ENCODE results near the gene BOLA2B.

Gene BOLA2B

DNA sequence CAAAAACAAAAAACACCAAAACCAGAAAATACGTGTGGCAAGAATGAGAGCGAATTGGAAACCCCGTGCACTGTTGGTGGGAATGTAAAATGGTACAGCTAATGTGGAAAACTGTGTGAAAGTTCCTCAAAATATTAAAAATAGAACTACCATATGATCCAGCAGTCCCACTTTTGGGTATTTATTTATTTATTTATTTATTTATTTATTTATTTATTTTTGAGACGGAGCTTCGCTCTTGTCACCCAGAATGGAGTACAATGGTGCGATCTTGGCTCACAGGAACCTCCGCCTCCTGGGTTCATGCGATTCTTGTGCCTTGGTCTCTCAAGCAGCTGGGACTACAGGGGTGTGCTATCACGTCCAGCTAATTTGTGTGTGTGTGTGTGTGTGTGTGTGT is 40.9 kb downstream of the BOLA2B start:
- Histone ChIP-seq H3K9me3 (ENCODE audit: control insufficient read depth, low read depth, low read length) (no peaks in the 10 kb centered on the region), H3K4me3 (ENCODE audit: low read length) (no peak overlapping the region), H3K9ac (ENCODE audit: low read length) (no peak overlapping the region)

DNA sequence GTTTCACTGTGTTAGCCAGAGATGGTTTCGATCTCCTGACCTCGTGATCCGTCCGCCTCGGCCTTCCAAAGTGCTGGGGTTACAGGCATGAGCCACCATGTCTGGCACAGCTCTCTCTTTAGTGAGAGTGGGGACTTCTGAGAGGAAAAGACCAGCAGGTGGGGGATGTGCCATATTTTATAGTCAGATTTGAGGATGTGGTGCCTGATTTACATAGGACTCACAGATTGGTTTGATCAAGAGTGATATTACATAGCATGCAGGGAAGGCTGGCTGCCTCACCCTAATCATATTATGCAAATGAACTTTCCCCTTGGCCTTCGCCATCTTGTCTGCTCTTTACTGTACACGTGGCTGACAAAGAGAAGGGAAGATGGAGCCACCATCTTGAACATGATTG is 42.4 kb downstream of the BOLA2B start:
- H3K9ac ChIP-seq (ENCODE audit: low read length): no peak overlapping the region
- no peak overlapping the region for H3K27ac ChIP-seq (ENCODE audit: low read length)
- no peaks in the 10 kb centered on the region for H3K4me1 ChIP-seq (ENCODE audit: control insufficient read depth, low read depth, low read length)
- H3K27me3 ChIP-seq (ENCODE audit: control insufficient read depth, insufficient read depth, low read length): no peaks in the 10 kb centered on the region
- H3K9me3 ChIP-seq (ENCODE audit: control insufficient read depth, low read depth, low read length): no peaks in the 10 kb centered on the region
- H3K36me3 ChIP-seq (ENCODE audit: control insufficient read depth, low read depth, low read length): no peaks in the 10 kb centered on the region
- H3K4me3 ChIP-seq (ENCODE audit: low read length): no peak overlapping the region

More for the DNA sequence above, 40.9 kb downstream of the BOLA2B start:
- no peaks in the 10 kb centered on the region for H3K4me1 ChIP-seq (ENCODE audit: control insufficient read depth, low read depth, low read length)
- H3K27me3 ChIP-seq (ENCODE audit: control insufficient read depth, insufficient read depth, low read length): no peaks in the 10 kb centered on the region
- no peak overlapping the region for H3K27ac ChIP-seq (ENCODE audit: low read length)
- H3K36me3 ChIP-seq (ENCODE audit: control insufficient read depth, low read depth, low read length): no peaks in the 10 kb centered on the region

DNA sequence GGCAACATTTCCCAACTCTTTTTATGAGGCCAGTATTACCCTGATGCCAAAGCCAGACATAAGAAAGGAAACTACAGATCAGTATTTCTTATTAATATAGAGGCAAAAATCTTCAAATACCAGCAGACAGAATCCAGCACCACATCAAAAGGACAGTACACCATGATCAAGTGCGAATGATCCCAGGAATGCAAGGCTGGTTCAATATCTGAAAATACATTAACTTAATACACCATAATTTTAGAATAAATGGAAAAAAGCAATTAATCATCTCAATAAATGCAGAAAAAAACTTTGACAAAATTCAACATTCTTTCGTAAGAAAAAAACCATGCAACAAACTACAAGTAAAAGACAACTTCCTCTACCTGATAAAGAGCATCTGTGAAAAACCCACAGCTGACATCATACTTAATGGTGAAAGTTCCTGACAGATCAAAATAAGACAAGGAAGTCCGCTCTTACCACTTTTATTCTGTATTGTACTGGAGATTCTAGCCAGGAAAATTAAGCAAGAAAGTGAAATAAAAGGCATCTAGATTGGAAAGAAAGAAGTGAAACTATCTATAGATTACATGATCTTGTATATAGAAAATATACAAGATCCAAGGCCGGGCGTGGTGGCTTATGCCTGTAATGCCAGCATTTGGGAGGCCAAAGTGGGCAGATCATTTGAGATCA is 44.1 kb downstream of the BOLA2B start:
- H3K27ac ChIP-seq (ENCODE audit: low read length): no peak overlapping the region
- H3K27me3 ChIP-seq (ENCODE audit: control insufficient read depth, insufficient read depth, low read length): no peaks in the 10 kb centered on the region

DNA sequence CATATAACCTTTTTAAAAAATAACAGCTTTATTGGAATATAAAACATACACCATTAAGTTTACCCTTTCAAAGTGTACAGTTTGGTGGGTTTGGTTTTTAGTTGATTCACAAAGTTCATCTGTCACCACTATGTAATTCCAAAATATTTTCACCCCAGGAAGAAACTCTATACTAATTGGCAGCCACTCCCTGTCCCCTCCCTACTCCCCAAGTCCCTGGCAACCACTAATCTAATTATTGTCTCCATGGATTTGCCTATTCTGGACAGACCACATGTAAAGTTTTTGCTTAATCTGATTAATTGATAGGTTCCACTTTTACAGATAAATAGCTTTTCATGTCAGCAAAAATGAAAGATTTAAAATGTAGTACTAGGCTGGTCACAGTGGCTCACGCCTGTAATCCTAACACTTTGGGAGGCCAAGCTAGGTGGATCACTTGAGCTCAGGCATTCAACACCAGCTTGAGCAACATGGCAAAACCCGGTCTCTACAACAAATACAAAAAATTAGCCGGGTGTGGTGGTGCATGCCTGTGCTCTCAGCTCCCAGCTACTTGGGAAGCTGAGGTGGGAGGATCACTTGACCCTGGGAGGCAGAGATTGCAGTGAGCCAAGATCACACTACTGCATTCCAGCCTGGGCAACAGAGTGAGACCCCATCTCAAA is 45.5 kb downstream of the BOLA2B start:
- no peaks in the 10 kb centered on the region for H3K9me3 ChIP-seq (ENCODE audit: control insufficient read depth, low read depth, low read length)
- H3K4me3 ChIP-seq (ENCODE audit: low read length): no peak overlapping the region
- no peaks in the 10 kb centered on the region for H3K27me3 ChIP-seq (ENCODE audit: control insufficient read depth, insufficient read depth, low read length)
- no peak overlapping the region for H3K9ac ChIP-seq (ENCODE audit: low read length)
- H3K4me1 ChIP-seq (ENCODE audit: control insufficient read depth, low read depth, low read length): no peaks in the 10 kb centered on the region
- no peak overlapping the region for H3K27ac ChIP-seq (ENCODE audit: low read length)
- H3K36me3 ChIP-seq (ENCODE audit: control insufficient read depth, low read depth, low read length): no peaks in the 10 kb centered on the region

More for the DNA sequence above, 44.1 kb downstream of the BOLA2B start:
- Histone ChIP-seq H3K9me3 (ENCODE audit: control insufficient read depth, low read depth, low read length) (no peaks in the 10 kb centered on the region), H3K36me3 (ENCODE audit: control insufficient read depth, low read depth, low read length) (no peaks in the 10 kb centered on the region), H3K4me1 (ENCODE audit: control insufficient read depth, low read depth, low read length) (no peaks in the 10 kb centered on the region), H3K9ac (ENCODE audit: low read length) (no peak overlapping the region), H3K4me3 (ENCODE audit: low read length) (no peak overlapping the region)

DNA sequence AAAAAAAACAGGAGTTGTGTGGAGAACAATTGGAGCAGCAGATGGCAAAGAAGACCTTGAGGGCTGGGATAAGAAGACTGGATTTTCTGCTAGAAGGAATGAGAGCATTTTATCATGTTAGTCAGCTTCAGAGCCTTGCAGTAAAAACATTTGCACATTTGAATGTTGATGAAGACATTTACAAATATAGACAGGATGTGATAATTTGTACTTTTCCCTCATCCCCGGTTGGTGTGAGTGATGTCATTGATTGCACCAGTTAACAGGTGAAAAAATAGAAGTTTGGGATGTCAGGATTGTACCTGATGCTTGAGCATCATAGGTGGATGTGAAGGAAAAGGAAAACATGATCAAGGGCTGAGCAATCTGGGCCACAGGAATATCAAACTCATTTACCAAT is 47.8 kb downstream of the BOLA2B start:
- Histone ChIP-seq H3K4me3 (ENCODE audit: low read length) (no peak overlapping the region), H3K27ac (ENCODE audit: low read length) (no peak overlapping the region), H3K27me3 (ENCODE audit: control insufficient read depth, insufficient read depth, low read length) (no peaks in the 10 kb centered on the region), H3K36me3 (ENCODE audit: control insufficient read depth, low read depth, low read length) (no peaks in the 10 kb centered on the region), H3K4me1 (ENCODE audit: control insufficient read depth, low read depth, low read length) (no peaks in the 10 kb centered on the region), H3K9ac (ENCODE audit: low read length) (no peak overlapping the region), H3K9me3 (ENCODE audit: control insufficient read depth, low read depth, low read length) (no peaks in the 10 kb centered on the region)

DNA sequence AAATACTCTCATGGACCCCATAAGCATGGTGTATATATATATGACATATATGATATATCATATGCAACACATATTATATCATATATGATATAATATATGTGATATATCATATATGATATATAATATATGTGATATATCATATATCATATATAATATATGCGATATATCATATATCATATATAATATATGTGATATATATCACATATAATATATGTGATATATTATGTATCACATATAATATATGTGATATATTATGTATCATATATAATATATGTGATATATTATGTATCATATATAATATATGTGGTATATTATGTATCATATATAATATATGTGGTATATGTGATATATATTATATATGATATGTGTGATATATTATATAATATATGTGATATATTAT is 48.5 kb downstream of the BOLA2B start:
- no peak overlapping the region for H3K9ac ChIP-seq (ENCODE audit: low read length)
- no peaks in the 10 kb centered on the region for H3K36me3 ChIP-seq (ENCODE audit: control insufficient read depth, low read depth, low read length)

DNA sequence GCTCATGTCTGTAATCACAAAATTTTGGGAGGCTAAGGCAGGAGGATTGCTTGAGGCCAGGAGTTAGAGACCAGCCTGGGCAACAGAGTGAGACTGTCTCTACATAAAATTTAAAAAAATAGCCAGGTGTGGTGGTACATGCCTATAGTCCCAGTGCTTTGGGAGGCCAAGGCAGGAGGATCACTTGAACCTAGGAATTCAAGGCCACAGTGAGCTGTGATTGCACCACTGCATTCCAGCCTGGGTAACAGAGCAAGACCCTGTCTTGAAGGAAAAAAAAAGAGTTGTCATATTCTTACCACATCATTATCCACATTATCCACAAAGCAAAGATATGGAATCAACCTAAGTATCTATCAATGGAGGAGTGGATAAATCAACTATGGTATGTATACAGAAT is 49.4 kb downstream of the BOLA2B start:
- H3K36me3 ChIP-seq (ENCODE audit: control insufficient read depth, low read depth, low read length): no peaks in the 10 kb centered on the region
- H3K4me3 ChIP-seq (ENCODE audit: low read length): no peak overlapping the region
- no peaks in the 10 kb centered on the region for H3K9me3 ChIP-seq (ENCODE audit: control insufficient read depth, low read depth, low read length)
- H3K4me1 ChIP-seq (ENCODE audit: control insufficient read depth, low read depth, low read length): no peaks in the 10 kb centered on the region
- no peak overlapping the region for H3K27ac ChIP-seq (ENCODE audit: low read length)
- no peaks in the 10 kb centered on the region for H3K27me3 ChIP-seq (ENCODE audit: control insufficient read depth, insufficient read depth, low read length)
- no peak overlapping the region for H3K9ac ChIP-seq (ENCODE audit: low read length)

More for the DNA sequence above, 48.5 kb downstream of the BOLA2B start:
- H3K4me1 ChIP-seq (ENCODE audit: control insufficient read depth, low read depth, low read length): no peaks in the 10 kb centered on the region
- no peak overlapping the region for H3K27ac ChIP-seq (ENCODE audit: low read length)
- H3K4me3 ChIP-seq (ENCODE audit: low read length): no peak overlapping the region
- H3K27me3 ChIP-seq (ENCODE audit: control insufficient read depth, insufficient read depth, low read length): no peaks in the 10 kb centered on the region
- no peaks in the 10 kb centered on the region for H3K9me3 ChIP-seq (ENCODE audit: control insufficient read depth, low read depth, low read length)

DNA sequence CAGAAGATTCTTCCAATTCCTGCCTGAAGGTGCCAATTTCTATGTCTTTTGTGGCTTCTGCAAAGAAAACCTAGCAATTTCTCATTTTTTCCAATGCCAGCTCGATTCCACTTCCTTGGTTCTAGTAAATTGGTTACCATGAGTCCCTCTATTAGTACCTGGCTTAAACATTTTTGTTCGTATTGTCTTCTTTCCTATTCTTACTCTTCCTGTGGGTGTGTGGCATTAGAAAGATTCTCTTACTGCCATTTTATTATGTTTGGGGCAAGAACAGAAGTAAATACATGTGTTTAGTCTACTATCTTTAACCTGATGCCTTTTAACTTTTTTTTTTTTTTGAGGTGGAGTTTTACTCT is 50.1 kb downstream of the BOLA2B start:
- Histone ChIP-seq H3K27me3 (ENCODE audit: control insufficient read depth, insufficient read depth, low read length) (no peaks in the 10 kb centered on the region), H3K27ac (ENCODE audit: low read length) (no peak overlapping the region), H3K4me1 (ENCODE audit: control insufficient read depth, low read depth, low read length) (no peaks in the 10 kb centered on the region), H3K9me3 (ENCODE audit: control insufficient read depth, low read depth, low read length) (no peaks in the 10 kb centered on the region), H3K9ac (ENCODE audit: low read length) (no peak overlapping the region), H3K4me3 (ENCODE audit: low read length) (no peak overlapping the region), H3K36me3 (ENCODE audit: control insufficient read depth, low read depth, low read length) (no peaks in the 10 kb centered on the region)
